Panc1 (cell line): ENCODE measurements around the gene DKK3. TPM values are rescaled to one million over a fixed set of nuclear protein-coding genes. Genes with fewer than 3 reads are reported as not detected.

Experiments
- ATAC-seq: fragments of 200-7000 bp; cut with Tn5 transposase; 2 replicates; pipeline ENCODE4 v1.9.1; 2020; ENCODE audit warnings: mild to moderate bottlenecking, moderate library complexity
- BruUV-seq: library from RNA; stranded (reverse); fragments of 400-500 nt; replicated peaks from 2 replicates; lab custom pipeline; 2021; lab: Mats Ljungman, UMichigan
- CTCF ChIA-PET: fragments of 300-600 bp; sonication (Branson Sonifier 250); formaldehyde crosslinking; loops from one replicate; lab custom pipeline; 2022; ENCODE audit warnings: antibody characterized with exemption; lab: Charles Lee
- POLR2A ChIA-PET: fragments of 300-600 bp; sonication (Branson Sonifier 250); formaldehyde crosslinking; loops from one replicate; lab custom pipeline; 2022; ENCODE audit warnings: antibody characterized with exemption; lab: Charles Lee
- DNase-seq: peaks from one replicate; pipeline ENCODE4 v3.0.0-alpha.2; 2010; ENCODE audit warnings: low read depth, low spot score
- H3K27ac ChIP-seq: 2 replicates; pipeline ENCODE4 v1.5.1; 2011; ENCODE audit warnings: mild to moderate bottlenecking, low read length, inconsistent platforms
- H3K27me3 ChIP-seq: fragments of 200-500 bp; sonication (Bioruptor generic); 2 replicates; pipeline ENCODE4 v1.6.0; 2014; ENCODE audit warnings: low read length, inconsistent platforms; ENCODE audit not compliant: control insufficient read depth, insufficient read depth
- H3K36me3 ChIP-seq: fragments of 200-500 bp; sonication (Bioruptor generic); 2 replicates; pipeline ENCODE4 v1.5.1; 2014; ENCODE audit warnings: inconsistent platforms, mild to moderate bottlenecking, low read length, moderate library complexity; ENCODE audit not compliant: control insufficient read depth, insufficient read depth
- H3K4me1 ChIP-seq: 2 replicates; pipeline ENCODE4 v1.5.1; 2011; ENCODE audit warnings: inconsistent platforms, mild to moderate bottlenecking, low read length, moderate library complexity; ENCODE audit not compliant: control insufficient read depth, insufficient read depth
- H3K4me3 ChIP-seq, 2 experiments: 2 replicates each; pipeline ENCODE4 v1.5.1; 2011 to 2012; ENCODE audit warnings: low read depth in 2 of 2, low read length in 2 of 2, mild to moderate bottlenecking in 2 of 2, inconsistent platforms in 1 of 2, moderate library complexity in 1 of 2
- H3K9me3 ChIP-seq: fragments of 200-500 bp; sonication (Bioruptor generic); 2 replicates; pipeline ENCODE4 v1.5.1; 2014; ENCODE audit warnings: low read depth, mild to moderate bottlenecking, inconsistent platforms, low read length, moderate library complexity; ENCODE audit not compliant: control insufficient read depth, insufficient read depth
- POLR2AphosphoS5 ChIP-seq: IDR thresholded peaks from 2 replicates; pipeline ENCODE4 v1.6.1; 2012; ENCODE audit warnings: mild to moderate bottlenecking, low read depth, low read length, moderate library complexity
- SIN3A ChIP-seq: IDR thresholded peaks from 2 replicates; pipeline ENCODE4 v1.6.1; 2012; ENCODE audit warnings: low read depth, mild to moderate bottlenecking, low read length, moderate library complexity, borderline replicate concordance; ENCODE audit not compliant: insufficient read depth
- TCF7L2 ChIP-seq: IDR thresholded peaks from 2 replicates; pipeline ENCODE4 v1.6.1; 2011; ENCODE audit warnings: mild to moderate bottlenecking, low read depth, low read length, inconsistent platforms
- in situ Hi-C: cut with HindIII; loops from 2 replicates; pipeline ENCODE4 v1.10.0; 2016; ENCODE audit warnings: low sequenced_read_pairs, low pct_unique_long_range_greater_than_20kb
- intact Hi-C: fragments of 100-400 bp; cut with micrococcal nuclease; formaldehyde crosslinking; loops from one replicate; pipeline ENCODE4 v1.10.0; 2022; ENCODE audit not compliant: unreplicated experiment
- total RNA-seq: library from RNA; stranded (reverse); gene quantifications from one replicate; pipeline ENCODE4 v1.2.1, GENCODE V29; 2021; ENCODE audit not compliant: unreplicated experiment
- TF ChIP-seq, protein P1 (sequence below), 2 experiments: IDR thresholded peaks; 2 replicates each; pipeline ENCODE4 v1.6.1; 2011 to 2012; ENCODE audit warnings: low read depth in 2 of 2, control low read depth in 1 of 2, low read length in 1 of 2, mild to moderate bottlenecking in 1 of 2, moderate library complexity in 1 of 2; ENCODE audit not compliant: insufficient read depth in 1 of 2
- TF ChIP-seq, protein P2 (sequence below): fragments of 450-650 bp; IDR thresholded peaks from 2 replicates; pipeline ENCODE4 v1.5.1; 2017; ENCODE audit warnings: mild to moderate bottlenecking

Gene DKK3
- total RNA-seq, 1 experiment from 2014 or later = 116 TPM

DNA sequence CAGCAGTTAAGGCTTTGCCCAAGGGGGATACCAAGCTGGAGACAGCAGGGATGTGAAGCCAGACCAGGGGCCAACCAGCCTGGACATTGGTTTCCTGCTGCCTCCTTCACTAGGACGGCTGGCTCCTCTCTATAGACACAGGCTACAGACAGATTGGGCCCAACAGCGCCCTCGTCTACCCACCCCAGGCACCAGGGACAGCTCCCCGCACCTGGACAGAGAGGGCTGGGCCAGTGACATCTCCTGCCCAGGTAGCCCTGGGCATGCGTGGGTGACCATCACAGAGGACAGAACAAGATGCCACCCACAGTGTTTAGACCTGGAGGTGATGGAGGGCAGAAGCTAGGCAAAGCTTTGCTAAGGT, 1.2 kb downstream of the DKK3 start:
- POLR2A ChIA-PET = interaction anchor here (0.6 kb wide), 1 partner anchor 416 kb away, joined by 7 read pairs; no protein-coding TSS in a partner anchor
- ATAC-seq (no peak), DNase-seq (no peak)
- Histone ChIP-seq H3K4me1 (peaks cover 9% of the 10 kb centered on the region), H3K36me3 (no peaks in the 10 kb centered on the region), H3K27ac (no peak overlapping the region), H3K9me3 (no peaks in the 10 kb centered on the region), H3K27me3 (no peaks in the 10 kb centered on the region), H3K4me3 (peak overlapping the region in 1 of 2 experiments; percentile 76; a peak in 2 of 4 replicates)
- no TSS peak for BruUV-seq
- CTCF ChIA-PET = no interaction called here
- no peak for TF ChIP-seq POLR2AphosphoS5
- TF ChIP-seq, protein P1, sequence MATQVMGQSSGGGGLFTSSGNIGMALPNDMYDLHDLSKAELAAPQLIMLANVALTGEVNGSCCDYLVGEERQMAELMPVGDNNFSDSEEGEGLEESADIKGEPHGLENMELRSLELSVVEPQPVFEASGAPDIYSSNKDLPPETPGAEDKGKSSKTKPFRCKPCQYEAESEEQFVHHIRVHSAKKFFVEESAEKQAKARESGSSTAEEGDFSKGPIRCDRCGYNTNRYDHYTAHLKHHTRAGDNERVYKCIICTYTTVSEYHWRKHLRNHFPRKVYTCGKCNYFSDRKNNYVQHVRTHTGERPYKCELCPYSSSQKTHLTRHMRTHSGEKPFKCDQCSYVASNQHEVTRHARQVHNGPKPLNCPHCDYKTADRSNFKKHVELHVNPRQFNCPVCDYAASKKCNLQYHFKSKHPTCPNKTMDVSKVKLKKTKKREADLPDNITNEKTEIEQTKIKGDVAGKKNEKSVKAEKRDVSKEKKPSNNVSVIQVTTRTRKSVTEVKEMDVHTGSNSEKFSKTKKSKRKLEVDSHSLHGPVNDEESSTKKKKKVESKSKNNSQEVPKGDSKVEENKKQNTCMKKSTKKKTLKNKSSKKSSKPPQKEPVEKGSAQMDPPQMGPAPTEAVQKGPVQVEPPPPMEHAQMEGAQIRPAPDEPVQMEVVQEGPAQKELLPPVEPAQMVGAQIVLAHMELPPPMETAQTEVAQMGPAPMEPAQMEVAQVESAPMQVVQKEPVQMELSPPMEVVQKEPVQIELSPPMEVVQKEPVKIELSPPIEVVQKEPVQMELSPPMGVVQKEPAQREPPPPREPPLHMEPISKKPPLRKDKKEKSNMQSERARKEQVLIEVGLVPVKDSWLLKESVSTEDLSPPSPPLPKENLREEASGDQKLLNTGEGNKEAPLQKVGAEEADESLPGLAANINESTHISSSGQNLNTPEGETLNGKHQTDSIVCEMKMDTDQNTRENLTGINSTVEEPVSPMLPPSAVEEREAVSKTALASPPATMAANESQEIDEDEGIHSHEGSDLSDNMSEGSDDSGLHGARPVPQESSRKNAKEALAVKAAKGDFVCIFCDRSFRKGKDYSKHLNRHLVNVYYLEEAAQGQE (IDR thresholded peaks at IDR 0.05; ENCODE audit: insufficient read depth in 1 of 2, low read depth in 2 of 2, low read length in 1 of 2) = peak; percentile 74 to 82
- in situ Hi-C loops = no loop called here
- intact Hi-C loops = no loop called here

DNA sequence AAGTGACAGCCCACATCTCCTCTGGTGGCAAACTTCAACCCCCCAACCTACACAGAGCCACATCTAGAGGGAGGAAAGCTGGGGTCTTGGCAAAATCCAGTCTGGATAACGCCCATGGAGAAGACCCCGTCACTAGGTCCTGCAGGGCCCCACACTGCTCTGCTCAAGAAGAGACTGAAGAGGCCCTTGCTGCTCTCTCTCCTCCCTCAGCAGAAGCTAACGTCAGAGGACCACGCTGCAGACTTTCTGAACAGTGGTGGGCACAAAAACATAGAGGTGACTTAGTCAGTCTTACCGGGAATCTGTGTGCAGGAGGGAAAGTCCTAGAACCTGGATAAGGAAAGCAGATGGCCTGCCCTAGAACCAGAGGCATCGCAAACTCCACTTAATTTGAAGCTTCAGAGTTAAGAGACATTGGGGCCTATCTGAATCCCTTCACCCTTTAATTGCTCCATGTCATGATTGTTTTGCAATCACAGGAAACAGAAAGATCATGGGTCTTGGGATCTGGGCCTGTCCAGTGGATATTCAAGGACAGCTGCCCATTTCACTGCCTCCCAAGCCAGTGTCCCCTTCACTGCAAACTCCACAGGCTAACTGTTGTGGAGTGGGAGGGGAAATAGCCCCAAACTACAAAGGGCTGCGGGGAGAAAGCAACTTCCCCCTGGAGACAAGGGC, 1.7 kb downstream of the DKK3 start:
- H3K36me3 ChIP-seq = no peaks in the 10 kb centered on the region
- ATAC-seq (no peak), DNase-seq (no peak)
- ChIA-PET CTCF (no interaction called here), POLR2A (no interaction called here)
- H3K4me3 ChIP-seq = no peak overlapping the region; a peak in 2 of 4 replicates
- intact Hi-C loops = no loop called here
- in situ Hi-C loops = no loop called here
- no TSS peak for BruUV-seq
- peaks cover 9% of the 10 kb centered on the region for H3K4me1 ChIP-seq
- no peaks in the 10 kb centered on the region for H3K9me3 ChIP-seq
- no peaks in the 10 kb centered on the region for H3K27me3 ChIP-seq
- TF ChIP-seq, protein P1 (IDR thresholded peaks at IDR 0.05; ENCODE audit: insufficient read depth in 1 of 2, low read depth in 2 of 2, low read length in 1 of 2) = no peak
- TF ChIP-seq TCF7L2 = no peak
- no peak for TF ChIP-seq SIN3A
- TF ChIP-seq, protein P2, sequence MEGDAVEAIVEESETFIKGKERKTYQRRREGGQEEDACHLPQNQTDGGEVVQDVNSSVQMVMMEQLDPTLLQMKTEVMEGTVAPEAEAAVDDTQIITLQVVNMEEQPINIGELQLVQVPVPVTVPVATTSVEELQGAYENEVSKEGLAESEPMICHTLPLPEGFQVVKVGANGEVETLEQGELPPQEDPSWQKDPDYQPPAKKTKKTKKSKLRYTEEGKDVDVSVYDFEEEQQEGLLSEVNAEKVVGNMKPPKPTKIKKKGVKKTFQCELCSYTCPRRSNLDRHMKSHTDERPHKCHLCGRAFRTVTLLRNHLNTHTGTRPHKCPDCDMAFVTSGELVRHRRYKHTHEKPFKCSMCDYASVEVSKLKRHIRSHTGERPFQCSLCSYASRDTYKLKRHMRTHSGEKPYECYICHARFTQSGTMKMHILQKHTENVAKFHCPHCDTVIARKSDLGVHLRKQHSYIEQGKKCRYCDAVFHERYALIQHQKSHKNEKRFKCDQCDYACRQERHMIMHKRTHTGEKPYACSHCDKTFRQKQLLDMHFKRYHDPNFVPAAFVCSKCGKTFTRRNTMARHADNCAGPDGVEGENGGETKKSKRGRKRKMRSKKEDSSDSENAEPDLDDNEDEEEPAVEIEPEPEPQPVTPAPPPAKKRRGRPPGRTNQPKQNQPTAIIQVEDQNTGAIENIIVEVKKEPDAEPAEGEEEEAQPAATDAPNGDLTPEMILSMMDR = no peak
- no peak for TF ChIP-seq POLR2AphosphoS5
- no peak overlapping the region for H3K27ac ChIP-seq
